A549 (cell line): ENCODE measurements around the gene SPDYE4. TPM values are rescaled to one million over a fixed set of nuclear protein-coding genes. Genes with fewer than 3 reads are reported as not detected.
A peak's percentile ranks its signal among the peaks of the same experiment; 100 is the strongest.

Experiments used
- ATAC-seq, 2 experiments: fragments of 200-7000 bp in 1 of 2; fragments of >200 bp in 1 of 2; cut with Nextera tagmentation in 1 of 2; cut with Tn5 transposase in 1 of 2; 3 replicates each; pipeline versions ENCODE4 v1.8.0 to v1.9.1; 2018 to 2020; ENCODE audit warnings: mild to moderate bottlenecking in 1 of 2, moderate library complexity in 1 of 2
- CTCF ChIA-PET: fragments of 300-600 bp; sonication (Branson Sonifier 250); formaldehyde crosslinking; extraction: SDS; loops from one replicate; lab custom pipeline; 2021; ENCODE audit warnings: antibody characterized with exemption, inconsistent platforms; lab: Yijun Ruan, JAX
- POLR2A ChIA-PET: fragments of 350-600 bp; formaldehyde crosslinking; extraction: SDS; loops from one replicate; lab custom pipeline; 2021; ENCODE audit warnings: antibody characterized with exemption, inconsistent platforms; lab: Yijun Ruan, JAX
- DNase-seq, 2 experiments: peaks; one replicate each; pipeline versions ENCODE4 v3.0.0 to v3.0.0-alpha.2; 2011 to 2016; ENCODE audit warnings: low read depth in 1 of 2, low spot score in 1 of 2
- FAIRE-seq: peaks from 2 replicates; lab custom pipeline; 2011; peaks lifted over from hg19 to GRCh38; lab: Jason Lieb, UNC
- H3K27ac ChIP-seq, 2 experiments: fragments of >200 bp; sonication (Bioruptor Twin); formaldehyde crosslinking; 3 replicates each; pipeline ENCODE4 v1.5.1; 2016 to 2017
- H3K4me1 ChIP-seq: fragments of >200 bp; sonication (Bioruptor Twin); formaldehyde crosslinking; 3 replicates; pipeline ENCODE4 v1.6.1; 2016
- H3K4me2 ChIP-seq: fragments of >200 bp; sonication (Bioruptor Twin); formaldehyde crosslinking; 3 replicates; pipeline ENCODE4 v1.6.1; 2016
- H3K4me3 ChIP-seq: fragments of >200 bp; sonication (Bioruptor Twin); formaldehyde crosslinking; 3 replicates; pipeline ENCODE4 v1.5.1; 2016
- H3K9me3 ChIP-seq: fragments of >200 bp; sonication (Bioruptor Twin); formaldehyde crosslinking; 3 replicates; pipeline ENCODE4 v1.6.1; 2016
- CBX8 ChIP-seq: fragments of 200-600 bp; sonication (generic); IDR thresholded peaks from 2 replicates; pipeline ENCODE4 v1.6.1; 2016
- CHD2 ChIP-seq: fragments of 150-350 bp; IDR thresholded peaks from 2 replicates; pipeline ENCODE4 v1.6.1; 2014; ENCODE audit warnings: low read length; ENCODE audit not compliant: partially characterized antibody
- CHD4 ChIP-seq: fragments of 200-600 bp; sonication (generic); IDR thresholded peaks from 2 replicates; pipeline ENCODE4 v1.6.1; 2016; ENCODE audit warnings: antibody characterized with exemption, mild to moderate bottlenecking, borderline replicate concordance
- EHF ChIP-seq: fragments of 250-450 bp; sonication (Bioruptor Pico); IDR thresholded peaks from 2 replicates; pipeline ENCODE4 v1.5.0; 2020; ENCODE audit warnings: mild to moderate bottlenecking
- FOSL2 ChIP-seq, 2 experiments: fragments of 450-650 bp in 1 of 2; fragments of >200 bp in 1 of 2; sonication (Bioruptor Twin) in 1 of 2; formaldehyde crosslinking; IDR thresholded peaks; 2 replicates each; pipeline versions ENCODE4 v1.5.0 to v1.6.1; 2016 to 2020; ENCODE audit warnings: mild to moderate bottlenecking in 1 of 2, moderate library complexity in 1 of 2
- HOXB5 ChIP-seq: fragments of 250-450 bp; sonication (Bioruptor Pico); IDR thresholded peaks from 2 replicates; pipeline ENCODE4 v1.5.0; 2020; ENCODE audit warnings: mild to moderate bottlenecking, moderate library complexity
- KDM1A ChIP-seq: fragments of 200-600 bp; sonication (generic); IDR thresholded peaks from 2 replicates; pipeline ENCODE4 v1.6.1; 2016; ENCODE audit warnings: low read depth, mild to moderate bottlenecking
- MAX ChIP-seq: IDR thresholded peaks from 2 replicates; pipeline ENCODE4 v1.6.1; 2012
- POLR2A ChIP-seq: IDR thresholded peaks from 2 replicates; pipeline ENCODE4 v1.6.1; 2012; ENCODE audit warnings: mild to moderate bottlenecking, low read length
- RAD21 ChIP-seq, 2 experiments: fragments of >200 bp in 1 of 2; sonication (Bioruptor Twin) in 1 of 2; formaldehyde crosslinking in 1 of 2; IDR thresholded peaks in 1 of 2; conservative IDR thresholded peaks in 1 of 2; 2 replicates in 1 of 2; 3 replicates in 1 of 2; pipeline ENCODE4 v1.6.1; 2012 to 2018; ENCODE audit warnings: inconsistent platforms in 1 of 2
- RCOR1 ChIP-seq: fragments of 150-350 bp; IDR thresholded peaks from 2 replicates; pipeline ENCODE4 v1.6.1; 2014; ENCODE audit warnings: antibody characterized with exemption, low read length, low read depth
- SMC3 ChIP-seq: fragments of >200 bp; sonication (Bioruptor Twin); formaldehyde crosslinking; IDR thresholded peaks from 3 replicates; pipeline ENCODE4 v1.6.1; 2018; ENCODE audit warnings: inconsistent platforms
- TFCP2L1 ChIP-seq: fragments of 250-450 bp; sonication (Bioruptor Pico); IDR thresholded peaks from 2 replicates; pipeline ENCODE4 v1.5.0; 2021; ENCODE audit warnings: mild to moderate bottlenecking
- WGBS: methylation state at CpG from one replicate; pipeline ENCODE4 v1.1.6; 2017; ENCODE audit errors: missing lambda C conversion rate; 5-methylcytosine and 5-hydroxymethylcytosine counted together
- polyA plus RNA-seq, 4 experiments: library from polyadenylated mRNA; depleted of rRNA in 3 of 4; stranded (reverse); fragments of >200 nt; fragmentation: RNase III in 1 of 4; extraction: RNeasy Plus Mini Kit Qiagen cat#74134 plus additional on column Dnase treatment in 1 of 4; gene quantifications; 2 replicates in 3 of 4; 3 replicates in 1 of 4; pipeline ENCODE4 v1.2.3, GENCODE V29; 2011 to 2017
- TF ChIP-seq, protein P1 (sequence below): fragments of >200 bp; sonication (Bioruptor Twin); formaldehyde crosslinking; IDR thresholded peaks from 3 replicates; pipeline ENCODE4 v1.5.1; 2016

Gene SPDYE4
- polyA plus RNA-seq, 2 of the 4 experiments (the other 2 are of a cell fraction), result not detected

GRCh38 chr17:8755590-8756255 lies 2.6 kb downstream of the SPDYE4 start:
- H3K4me3 ChIP-seq, result no peak overlapping the region
- no peaks in the 10 kb centered on the region for H3K4me1 ChIP-seq
- WGBS, result 45% methylated on average over 12 of the region's 12 CpGs
- no peak for FAIRE-seq
- TF ChIP-seq CBX8, result no peak
- TF ChIP-seq, all 56 proteins: peak for 0
- H3K4me2 ChIP-seq, result no peak overlapping the region
- no peaks in the 10 kb centered on the region for H3K9me3 ChIP-seq
- DNase-seq, result no peak
- no peak overlapping the region for H3K27ac ChIP-seq
- ChIA-PET POLR2A (no interaction called here), CTCF (interaction anchor here (0.7 to 4.3 kb wide), 8 partner anchors 10 to 766 kb away, joined by 3 to 29 read pairs (median 3); no protein-coding TSS in a partner anchor)
- no peak for ATAC-seq

DNA sequence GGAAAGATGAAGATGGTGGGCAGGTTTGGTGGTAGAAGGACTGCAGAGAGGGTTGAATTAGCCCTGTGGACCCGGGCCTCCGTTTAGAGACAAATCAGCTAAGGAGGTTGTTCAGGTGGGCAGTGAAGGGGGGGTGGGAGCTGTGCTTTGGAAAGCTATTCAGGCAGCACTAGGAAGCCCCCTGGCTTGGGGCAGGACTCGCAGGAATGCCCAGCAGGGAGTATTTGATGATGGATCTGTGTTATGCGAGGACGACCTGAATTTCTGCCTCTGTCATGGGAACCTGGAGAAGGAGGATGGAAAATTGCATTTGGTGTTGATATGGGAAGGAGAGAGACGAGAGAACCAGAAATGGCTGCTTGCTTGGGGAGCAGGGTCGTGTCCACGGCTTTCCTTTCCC lies 3.5 kb downstream of the SPDYE4 start:
- no peak overlapping the region for H3K4me2 ChIP-seq
- TF ChIP-seq EHF (CRISPR knock-in tag) (no peak), HOXB5 (CRISPR knock-in tag) (no peak), MAX (no peak), POLR2A (no peak), TFCP2L1 (CRISPR knock-in tag) (no peak), KDM1A (no peak), CHD4 (no peak)
- TF ChIP-seq, protein P1, sequence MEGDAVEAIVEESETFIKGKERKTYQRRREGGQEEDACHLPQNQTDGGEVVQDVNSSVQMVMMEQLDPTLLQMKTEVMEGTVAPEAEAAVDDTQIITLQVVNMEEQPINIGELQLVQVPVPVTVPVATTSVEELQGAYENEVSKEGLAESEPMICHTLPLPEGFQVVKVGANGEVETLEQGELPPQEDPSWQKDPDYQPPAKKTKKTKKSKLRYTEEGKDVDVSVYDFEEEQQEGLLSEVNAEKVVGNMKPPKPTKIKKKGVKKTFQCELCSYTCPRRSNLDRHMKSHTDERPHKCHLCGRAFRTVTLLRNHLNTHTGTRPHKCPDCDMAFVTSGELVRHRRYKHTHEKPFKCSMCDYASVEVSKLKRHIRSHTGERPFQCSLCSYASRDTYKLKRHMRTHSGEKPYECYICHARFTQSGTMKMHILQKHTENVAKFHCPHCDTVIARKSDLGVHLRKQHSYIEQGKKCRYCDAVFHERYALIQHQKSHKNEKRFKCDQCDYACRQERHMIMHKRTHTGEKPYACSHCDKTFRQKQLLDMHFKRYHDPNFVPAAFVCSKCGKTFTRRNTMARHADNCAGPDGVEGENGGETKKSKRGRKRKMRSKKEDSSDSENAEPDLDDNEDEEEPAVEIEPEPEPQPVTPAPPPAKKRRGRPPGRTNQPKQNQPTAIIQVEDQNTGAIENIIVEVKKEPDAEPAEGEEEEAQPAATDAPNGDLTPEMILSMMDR, result no peak
- 10% methylated on average over 8 of the region's 8 CpGs for WGBS
- no peak for FAIRE-seq
- CTCF ChIA-PET, result interaction anchor here (0.8 to 6.1 kb wide), 9 partner anchors 9 to 243 kb away, joined by 3 to 45 read pairs (median 3); no protein-coding TSS in a partner anchor
- H3K4me1 ChIP-seq, result no peaks in the 10 kb centered on the region
- no peak for ATAC-seq
- DNase-seq, result no peak
- H3K4me3 ChIP-seq, result no peak overlapping the region
- no peak overlapping the region for H3K27ac ChIP-seq
- H3K9me3 ChIP-seq, result no peaks in the 10 kb centered on the region
- POLR2A ChIA-PET, result no interaction called here

DNA sequence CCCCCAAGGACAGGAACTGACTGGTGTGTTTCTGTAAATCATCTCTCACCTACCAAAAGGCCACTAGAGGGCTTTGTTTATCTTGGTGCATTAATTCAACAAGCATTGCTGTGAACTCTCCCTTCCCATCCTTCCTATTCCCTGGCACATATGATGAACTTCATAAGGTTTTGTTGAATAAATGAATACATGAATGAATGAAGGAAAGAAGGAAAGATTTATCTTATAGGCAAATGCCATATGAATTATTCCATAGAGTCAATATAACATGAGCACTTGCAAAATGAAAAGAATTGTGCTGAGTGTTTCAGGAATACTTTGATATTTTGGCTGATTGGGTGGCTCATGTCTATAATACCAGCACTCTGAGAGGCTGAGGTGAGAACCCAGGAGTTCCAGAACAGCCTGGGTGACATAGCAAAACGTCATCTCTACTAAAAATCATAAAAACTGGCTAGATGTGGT lies 4.3 kb downstream of the SPDYE4 start:
- Histone ChIP-seq H3K4me2 (no peak overlapping the region), H3K27ac (no peak overlapping the region)
- WGBS, result 0% methylated on average over 1 of the region's 1 CpG
- peak; percentile 84 to 89 for ATAC-seq
- CTCF ChIA-PET, result interaction anchor here (0.8 to 6.1 kb wide), 18 partner anchors 8 to 370 kb away, joined by 3 to 45 read pairs (median 4); no protein-coding TSS in a partner anchor
- peak; percentile 85 for FAIRE-seq
- TF ChIP-seq CHD4, result no peak
- TF ChIP-seq, protein P1, result peak; percentile 66
- peak; percentile 41 to 53; a peak in 4 of 5 replicates for TF ChIP-seq RAD21 (conservative IDR thresholded peaks at IDR 0.05 in 1 of 2, IDR thresholded peaks at IDR 0.05 in 1 of 2)
- no peak for TF ChIP-seq FOSL2 (IDR thresholded peaks at IDR 0.05)
- TF ChIP-seq FOSL2 (CRISPR knock-in tag; IDR thresholded peaks at IDR 0.05), result no peak
- no peak for TF ChIP-seq RCOR1
- TF ChIP-seq CHD2, result no peak
- peak; percentile 73 for TF ChIP-seq SMC3
- TF ChIP-seq, all 56 proteins: peak for 3
- POLR2A ChIA-PET, result no interaction called here
- no peak overlapping the region for H3K4me3 ChIP-seq
- no peaks in the 10 kb centered on the region for H3K9me3 ChIP-seq
- no peaks in the 10 kb centered on the region for H3K4me1 ChIP-seq
- peak; percentile 64 to 65 for DNase-seq
